HG02642 (cell line): ENCODE measurements around the gene SLC35B3.
"Not testable (repeated sequence)": the region's sequence is repeated elsewhere in the genome, so short reads cannot be mapped to it uniquely, and the experiment has no call there.

Source experiments
- ATAC-seq: cut with Tn5 transposase; IDR thresholded peaks from one replicate; pipeline ENCODE4 v1.9.1; 2021; ENCODE audit warnings: mild to moderate bottlenecking; ENCODE audit not compliant: unreplicated experiment, poor library complexity

Gene SLC35B3

DNA sequence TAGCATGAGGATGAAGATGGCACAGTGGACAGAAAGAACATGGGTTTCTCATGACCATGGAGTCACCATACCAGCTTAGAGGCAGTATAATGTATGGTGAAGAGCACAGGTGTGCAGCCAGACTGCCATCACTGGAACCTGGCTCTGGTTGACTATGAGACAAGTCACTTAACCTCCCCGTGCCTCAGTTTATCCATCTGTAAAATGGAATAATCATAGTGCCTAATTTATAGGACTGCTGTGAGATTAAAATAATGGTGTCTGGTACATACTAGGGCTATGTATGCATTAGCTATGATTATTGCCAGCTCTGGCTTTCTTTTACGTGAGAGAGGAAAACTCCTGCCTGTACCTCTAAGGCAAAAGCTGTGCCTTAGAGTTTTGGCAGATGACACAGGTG is 19.4 kb downstream of the SLC35B3 start:
- no peak for ATAC-seq

DNA sequence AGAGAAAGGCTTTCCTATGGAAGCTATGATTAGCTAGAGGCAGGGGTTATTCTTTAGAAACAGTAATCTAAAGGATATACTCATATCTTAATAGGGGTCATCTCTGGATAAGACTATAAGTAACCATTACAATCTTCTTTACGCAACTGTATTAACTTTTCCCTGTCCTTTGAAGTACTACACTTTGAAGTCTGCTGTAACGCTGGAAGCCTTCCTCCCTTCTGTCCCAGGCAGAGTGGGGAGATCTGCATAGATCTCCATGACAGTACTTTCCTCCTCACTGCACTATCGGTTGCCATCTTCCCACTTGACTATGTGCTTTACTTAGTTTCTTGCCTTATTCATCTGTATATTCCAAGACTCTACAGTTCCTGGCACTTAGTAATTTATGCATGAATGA is 20.1 kb downstream of the SLC35B3 start:
- no peak for ATAC-seq

DNA sequence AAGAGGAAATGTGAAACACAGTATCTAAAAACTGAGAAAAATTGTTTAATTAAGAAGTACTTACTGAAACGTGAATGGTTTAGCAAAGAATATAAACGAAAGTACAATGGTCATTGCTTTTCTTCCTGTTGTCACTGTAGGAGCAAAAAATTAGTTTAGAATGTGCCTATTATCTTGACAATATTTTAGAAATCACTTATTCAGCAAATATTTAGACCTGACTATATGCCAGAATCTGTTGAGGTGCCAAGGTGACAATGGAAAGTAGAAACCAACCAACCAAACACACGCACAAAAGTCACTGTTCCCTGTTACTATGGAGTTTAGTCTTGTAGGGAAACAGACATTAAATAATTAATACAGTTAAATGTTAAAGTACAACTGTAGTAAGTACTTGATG is 20.5 kb downstream of the SLC35B3 start:
- ATAC-seq, result no peak

DNA sequence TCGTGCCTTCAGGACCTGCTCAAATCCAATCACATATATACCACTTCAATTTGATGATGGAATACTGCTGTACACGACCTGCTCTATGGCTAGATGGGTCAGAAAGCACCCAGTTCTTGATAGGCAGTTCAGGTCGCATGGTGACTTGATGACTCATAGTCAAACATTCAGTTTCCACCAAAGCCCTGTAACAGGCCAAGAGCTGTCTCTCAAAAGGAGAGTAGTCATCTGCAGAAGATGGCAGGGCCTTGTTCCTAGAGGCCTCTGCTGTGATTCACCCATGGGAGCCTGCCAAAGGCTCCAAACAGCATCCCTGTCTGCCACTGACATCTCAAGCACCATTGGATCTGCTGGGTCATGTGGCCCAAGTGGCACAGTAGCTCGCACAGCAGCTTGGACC is 29.4 kb downstream of the SLC35B3 start:
- not testable (repeated sequence) for ATAC-seq

DNA sequence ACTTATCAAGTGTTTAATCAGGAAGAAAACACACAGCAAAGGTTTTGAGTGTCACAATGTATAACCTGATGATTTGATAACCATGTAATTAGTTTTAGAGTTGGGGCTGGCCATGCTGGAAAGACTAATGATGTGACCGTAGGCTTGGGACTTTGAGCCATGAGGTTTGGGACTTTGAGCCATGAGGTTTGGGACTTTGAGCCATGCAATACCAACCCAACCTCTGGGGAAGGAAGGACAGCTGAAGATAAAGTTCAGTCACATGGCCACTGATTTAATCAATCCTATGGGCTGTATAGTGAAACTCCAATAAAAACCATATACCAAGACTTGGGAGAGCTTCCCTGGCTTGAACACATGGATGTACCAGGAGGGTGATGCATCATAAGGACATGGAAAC is 32.8 kb downstream of the SLC35B3 start:
- no peak for ATAC-seq

DNA sequence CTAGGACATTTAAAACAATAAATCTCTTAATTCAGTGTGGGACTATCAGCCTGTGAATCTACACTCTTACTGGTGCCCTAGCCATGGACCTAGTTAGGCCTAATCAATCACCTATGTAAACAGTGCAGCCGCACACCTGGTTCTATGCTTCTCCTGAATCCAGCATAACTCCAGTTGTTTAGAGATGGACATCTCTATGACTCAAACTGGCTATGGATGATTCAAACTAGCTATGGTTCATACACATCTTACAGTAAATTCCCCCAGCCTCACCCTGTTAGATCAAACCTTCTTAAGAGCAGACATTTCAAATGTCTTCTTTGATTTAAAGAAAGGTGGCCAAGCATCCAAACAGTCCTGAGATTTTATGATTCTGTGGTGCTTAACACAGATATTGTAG is 34.7 kb downstream of the SLC35B3 start:
- ATAC-seq, result no peak

DNA sequence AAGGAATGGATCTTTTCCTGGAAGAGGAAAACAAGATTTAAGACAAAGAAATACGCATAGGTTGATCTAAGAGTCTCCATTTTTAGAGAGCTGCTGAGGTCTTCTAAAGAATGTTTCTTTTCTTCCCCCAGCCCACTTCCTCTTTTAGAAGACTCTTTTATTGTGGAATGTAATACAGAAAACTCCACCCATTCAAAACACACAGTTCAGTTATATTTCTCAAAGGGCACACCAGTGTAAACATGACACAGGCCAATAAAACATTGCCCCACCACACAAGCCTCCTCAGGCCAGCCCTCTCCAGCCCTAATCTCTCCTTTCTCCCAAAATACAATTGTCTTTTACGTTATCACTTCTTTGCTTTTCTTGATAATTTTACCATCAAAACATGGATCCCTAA is 42.8 kb downstream of the SLC35B3 start:
- ATAC-seq, result no peak

DNA sequence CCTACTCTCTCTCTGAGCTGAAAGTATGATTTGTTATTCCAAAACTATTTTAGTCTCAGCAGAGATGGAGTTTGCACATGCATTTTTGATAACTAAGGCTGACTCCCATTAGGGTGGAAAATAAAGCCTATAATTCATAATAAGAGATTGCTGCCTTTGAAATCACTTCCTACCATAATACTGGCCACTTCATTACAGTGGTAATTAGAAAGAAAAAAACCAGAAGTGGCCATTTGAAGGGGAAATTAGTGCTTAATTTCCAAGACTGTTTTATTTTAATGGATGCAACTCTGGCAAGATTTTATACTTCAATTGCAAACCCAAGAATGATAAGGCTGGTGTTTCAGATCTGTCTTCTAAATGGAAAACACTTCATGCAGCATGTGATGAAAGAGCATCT is 43.4 kb downstream of the SLC35B3 start:
- no peak for ATAC-seq

DNA sequence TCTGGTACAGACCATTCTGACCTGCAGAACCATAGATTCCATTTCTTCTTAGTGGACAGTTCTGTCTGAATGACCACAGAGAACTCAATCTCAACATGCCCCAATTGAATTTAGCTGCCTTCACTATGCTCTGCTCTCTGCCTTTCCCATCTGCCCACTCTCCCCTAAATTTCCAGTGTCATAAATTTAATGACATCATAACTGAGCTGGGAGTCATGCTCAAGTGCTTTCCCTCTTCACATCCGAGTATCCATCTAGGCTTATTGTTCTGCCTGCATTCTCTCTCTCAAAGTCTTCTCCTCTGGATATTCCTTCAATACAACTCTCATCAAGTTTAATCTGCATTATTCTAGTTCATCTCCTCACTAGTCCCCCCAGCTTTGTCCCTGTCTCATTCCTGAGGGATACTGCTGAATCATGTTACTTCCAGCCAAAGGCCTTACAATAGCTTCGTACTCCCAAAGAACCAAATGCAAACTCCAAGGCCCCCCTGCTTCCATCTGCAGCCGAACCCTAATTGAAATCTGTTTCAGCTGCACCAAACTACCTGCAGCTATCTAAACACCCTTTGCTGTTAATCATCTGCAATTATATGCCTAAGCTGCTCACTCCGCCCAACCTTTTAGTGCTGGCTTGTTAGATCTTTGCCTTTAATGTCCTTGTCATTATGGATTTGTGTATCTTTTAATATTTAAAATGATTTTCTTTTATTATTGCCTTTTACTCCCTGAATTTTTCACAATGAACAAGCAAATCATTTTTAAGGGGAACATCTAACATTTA is 46.1 kb downstream of the SLC35B3 start:
- no peak for ATAC-seq

DNA sequence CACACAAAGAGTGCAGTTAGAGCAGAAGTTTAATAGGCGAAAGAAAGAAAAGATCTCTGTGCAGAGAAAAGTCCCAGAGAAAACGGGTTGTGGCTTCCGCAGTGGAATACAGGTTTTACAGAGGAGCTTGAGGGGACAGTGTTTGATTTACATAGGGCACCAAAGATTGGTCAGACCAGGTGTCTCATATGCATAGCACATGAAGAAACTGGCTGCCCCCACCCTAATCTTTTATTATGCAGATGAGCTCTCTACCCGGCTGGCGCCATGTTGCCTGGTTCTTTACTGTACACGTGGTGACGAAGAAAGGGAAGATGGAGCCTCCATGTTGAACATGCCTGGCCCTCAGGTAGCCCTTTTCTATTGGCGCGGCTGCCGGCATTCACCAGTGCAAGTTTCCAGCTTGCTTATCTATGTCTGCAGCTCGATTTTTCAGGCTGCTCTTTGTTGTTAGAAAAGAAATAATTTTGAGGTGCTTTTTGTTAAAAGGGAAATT is 47.4 kb downstream of the SLC35B3 start:
- ATAC-seq, result no peak

DNA sequence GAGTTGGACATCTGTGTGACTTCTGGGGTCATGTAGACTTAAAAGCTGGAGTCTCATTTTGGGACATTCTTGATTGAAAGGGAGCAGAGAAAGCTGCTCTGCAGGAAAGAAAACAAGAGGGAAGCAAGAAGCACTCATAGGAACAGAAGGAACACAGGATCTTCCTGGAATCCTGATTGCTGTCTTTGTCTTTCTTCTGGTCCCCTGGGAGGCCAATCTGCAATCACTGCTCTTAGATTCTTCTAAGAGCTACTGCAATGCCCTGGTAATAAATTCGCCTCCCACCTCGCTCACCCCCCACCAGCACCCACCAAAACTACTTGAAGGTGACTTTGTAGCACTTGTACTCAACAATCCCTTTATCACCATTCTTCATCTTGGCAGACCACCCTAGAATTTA is 51.8 kb downstream of the SLC35B3 start:
- ATAC-seq, result no peak

DNA sequence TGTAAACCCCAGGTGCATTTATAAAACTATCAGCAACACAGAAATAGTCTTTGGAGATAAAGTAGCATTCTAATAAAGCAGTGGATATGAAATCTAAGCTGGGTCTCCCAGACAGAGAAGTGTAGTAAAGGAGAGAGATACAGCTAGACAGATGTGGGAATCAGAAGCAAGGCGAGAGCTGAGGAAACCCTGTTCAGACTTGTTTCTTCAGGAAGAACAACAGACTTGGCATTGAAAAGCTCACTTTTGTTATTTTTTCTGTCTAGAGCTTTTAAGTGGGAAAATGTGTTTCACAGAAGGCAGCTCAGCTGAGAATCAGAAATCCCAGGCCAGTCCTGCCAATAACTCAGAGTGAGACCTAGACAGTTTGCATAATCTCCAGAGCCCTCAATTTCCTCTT is 52.9 kb downstream of the SLC35B3 start:
- ATAC-seq, result no peak

DNA sequence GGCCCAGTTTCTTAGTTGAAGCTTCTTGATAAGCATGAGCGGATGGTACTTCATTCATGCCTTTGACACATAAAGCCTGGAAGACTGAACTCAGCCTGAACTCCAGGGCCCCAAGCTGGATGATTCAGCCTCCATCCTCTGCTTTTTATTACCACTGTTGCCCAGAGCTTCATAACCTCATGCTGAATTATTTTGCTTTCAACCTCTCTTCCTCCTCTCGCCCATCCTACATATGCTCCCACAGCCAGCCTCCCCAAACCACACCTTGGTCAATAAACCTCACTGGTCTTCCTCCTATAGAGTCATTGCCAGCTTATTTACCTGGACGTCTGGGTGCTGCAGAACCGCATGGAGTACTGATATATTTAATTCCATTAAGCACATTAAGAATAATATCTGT is 59.4 kb downstream of the SLC35B3 start:
- no peak for ATAC-seq
